GM12874 (cell line): ENCODE data around the gene TK2.

ENCODE experiments used
- TF ChIP-seq, protein P1 (sequence below): IDR thresholded peaks from 2 replicates; pipeline ENCODE4 v1.5.1; 2011; ENCODE audit warnings: low read depth, mild to moderate bottlenecking, control low read depth, low read length, moderate library complexity; ENCODE audit not compliant: insufficient read depth

Gene TK2

DNA sequence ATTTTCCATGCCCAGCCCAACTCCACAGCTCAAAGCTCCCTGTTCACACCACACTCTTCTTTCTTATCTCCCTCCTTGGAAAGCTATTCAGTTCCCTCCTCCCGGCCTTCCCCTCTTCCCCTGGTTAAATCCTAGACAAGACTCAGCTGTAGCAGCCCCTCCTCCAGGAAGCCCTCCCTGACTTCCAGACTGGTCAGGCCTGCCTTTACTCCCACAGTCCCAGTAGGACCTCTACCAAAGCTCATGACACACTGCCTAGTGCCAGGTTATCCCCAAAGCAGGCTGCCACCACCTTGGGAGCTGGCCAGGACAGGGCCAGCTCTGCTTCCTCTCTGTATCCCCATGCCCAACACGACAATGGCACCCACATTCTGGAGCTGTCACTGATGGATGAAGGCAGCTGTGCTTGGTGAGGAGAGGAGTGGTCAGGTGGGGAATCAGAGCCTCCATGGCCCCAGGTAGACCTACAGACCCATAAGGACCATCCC is 72.8 kb downstream of the TK2 start:
- TF ChIP-seq, protein P1, sequence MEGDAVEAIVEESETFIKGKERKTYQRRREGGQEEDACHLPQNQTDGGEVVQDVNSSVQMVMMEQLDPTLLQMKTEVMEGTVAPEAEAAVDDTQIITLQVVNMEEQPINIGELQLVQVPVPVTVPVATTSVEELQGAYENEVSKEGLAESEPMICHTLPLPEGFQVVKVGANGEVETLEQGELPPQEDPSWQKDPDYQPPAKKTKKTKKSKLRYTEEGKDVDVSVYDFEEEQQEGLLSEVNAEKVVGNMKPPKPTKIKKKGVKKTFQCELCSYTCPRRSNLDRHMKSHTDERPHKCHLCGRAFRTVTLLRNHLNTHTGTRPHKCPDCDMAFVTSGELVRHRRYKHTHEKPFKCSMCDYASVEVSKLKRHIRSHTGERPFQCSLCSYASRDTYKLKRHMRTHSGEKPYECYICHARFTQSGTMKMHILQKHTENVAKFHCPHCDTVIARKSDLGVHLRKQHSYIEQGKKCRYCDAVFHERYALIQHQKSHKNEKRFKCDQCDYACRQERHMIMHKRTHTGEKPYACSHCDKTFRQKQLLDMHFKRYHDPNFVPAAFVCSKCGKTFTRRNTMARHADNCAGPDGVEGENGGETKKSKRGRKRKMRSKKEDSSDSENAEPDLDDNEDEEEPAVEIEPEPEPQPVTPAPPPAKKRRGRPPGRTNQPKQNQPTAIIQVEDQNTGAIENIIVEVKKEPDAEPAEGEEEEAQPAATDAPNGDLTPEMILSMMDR, result no peak

DNA sequence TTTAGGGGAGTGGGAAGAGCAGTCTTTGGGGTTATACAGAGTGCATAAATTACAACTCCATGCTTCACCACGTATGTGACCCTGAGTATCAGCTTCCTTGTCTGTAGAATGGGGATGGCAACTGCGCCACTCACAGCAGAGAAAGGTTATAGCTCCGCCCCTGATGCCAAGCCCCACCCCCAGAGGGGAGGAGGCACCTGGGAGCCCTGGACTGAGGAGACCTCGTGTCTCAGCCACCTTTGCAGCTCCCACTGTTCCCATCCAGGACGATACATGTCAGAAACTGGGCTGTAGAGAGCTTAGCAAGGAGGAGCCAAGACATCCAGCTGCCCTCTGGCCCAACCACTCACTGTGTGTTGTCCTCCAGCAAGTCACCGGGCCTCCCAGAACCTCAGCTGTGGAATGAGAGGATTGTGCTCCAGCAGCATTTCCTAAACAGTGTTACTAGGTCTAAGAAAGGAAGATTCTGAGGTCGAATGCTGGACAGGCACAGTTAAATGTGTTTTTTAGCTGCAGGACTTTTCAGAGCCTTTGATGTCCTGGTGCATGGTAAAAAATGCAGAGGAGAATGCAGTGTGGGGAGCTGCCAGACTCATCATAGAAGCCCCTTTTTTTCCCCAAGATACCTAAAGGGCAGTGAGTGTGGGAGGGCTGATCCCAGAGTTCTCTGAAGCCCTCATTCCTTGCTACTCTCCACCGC is 73.4 kb downstream of the TK2 start:
- TF ChIP-seq, protein P1, result no peak

DNA sequence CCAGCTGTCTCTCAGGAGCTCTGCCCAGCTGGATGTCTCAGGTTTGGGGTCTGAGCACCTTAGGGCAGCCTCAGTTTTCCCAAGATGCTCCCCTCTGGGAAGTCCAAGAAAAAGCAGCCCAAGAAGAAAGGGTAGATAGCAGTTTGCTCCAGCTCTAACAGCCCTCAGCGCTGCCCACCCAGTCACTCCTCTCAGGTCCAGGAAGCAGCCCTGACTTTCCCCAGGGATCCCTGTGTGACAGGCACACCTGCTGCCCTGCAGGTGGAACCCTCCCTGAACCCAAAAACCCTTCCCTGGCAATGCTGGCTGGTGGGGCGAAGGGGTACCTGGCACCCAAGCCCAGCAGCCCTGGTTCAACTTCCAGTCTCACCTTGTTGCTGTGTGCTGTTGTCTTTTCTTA is 74.7 kb downstream of the TK2 start:
- TF ChIP-seq, protein P1, result no peak

DNA sequence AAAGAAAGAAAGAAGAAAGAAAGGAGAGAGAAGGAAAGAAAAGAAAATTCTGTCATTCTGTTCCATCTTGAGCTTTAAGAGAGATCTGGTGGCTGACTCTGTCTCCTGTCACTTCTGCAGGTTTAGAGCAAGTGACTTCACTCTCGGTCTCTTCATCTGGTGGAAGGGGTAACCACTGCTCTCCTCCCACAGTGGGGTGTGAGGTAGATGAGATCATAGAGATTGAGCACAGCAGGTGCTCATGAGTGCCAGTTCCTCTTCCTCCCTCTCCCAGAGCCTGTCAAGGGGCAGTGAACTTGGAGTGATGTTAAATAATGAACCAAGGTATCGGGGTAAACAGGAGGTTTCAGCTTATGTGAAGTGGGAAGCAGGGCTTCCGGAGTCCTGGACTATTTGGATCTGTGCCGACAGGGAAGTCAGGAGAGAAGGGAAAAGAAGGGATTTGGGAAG is 75.1 kb downstream of the TK2 start:
- TF ChIP-seq, protein P1, result no peak

DNA sequence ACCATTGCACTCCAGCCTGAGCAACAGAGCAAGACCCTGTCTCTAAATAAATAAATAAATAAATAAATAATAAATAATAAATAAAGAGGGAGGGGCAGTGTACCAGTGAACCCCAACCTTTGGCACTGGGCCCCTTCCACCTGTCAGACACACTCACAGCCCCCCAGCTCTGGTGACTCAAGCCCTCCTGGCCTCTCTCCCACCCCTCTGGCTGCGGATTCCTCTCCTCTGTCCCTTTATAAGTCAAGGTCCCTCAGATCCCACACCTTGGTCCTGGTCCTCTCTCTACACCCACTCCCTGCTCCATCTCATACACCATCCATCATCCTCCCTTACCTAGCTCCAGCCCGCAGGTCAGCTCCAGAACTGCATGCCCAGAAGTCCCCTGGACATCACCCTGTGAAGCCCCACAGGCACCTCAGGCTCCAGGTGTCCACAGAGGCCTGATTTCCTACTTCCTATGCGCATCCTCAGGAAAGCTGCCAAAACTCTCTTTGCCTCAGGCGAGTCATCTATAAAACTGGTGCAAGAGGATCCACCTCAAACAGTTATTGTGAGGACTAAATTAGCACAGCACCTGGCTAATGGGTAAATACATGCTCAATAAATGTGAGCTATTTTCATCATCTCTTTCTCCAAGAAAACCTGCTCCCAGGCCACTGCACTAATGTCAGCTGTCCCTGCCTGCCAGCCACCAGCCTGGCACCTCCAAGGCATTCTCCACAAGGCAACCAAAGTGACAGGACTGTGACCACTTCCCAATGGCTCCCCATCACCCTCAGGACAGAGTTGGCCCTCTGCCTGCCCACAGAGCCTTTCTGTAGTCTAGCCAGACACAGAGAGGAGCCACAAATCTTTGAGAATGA is 76.0 kb downstream of the TK2 start:
- TF ChIP-seq, protein P1, result no peak

DNA sequence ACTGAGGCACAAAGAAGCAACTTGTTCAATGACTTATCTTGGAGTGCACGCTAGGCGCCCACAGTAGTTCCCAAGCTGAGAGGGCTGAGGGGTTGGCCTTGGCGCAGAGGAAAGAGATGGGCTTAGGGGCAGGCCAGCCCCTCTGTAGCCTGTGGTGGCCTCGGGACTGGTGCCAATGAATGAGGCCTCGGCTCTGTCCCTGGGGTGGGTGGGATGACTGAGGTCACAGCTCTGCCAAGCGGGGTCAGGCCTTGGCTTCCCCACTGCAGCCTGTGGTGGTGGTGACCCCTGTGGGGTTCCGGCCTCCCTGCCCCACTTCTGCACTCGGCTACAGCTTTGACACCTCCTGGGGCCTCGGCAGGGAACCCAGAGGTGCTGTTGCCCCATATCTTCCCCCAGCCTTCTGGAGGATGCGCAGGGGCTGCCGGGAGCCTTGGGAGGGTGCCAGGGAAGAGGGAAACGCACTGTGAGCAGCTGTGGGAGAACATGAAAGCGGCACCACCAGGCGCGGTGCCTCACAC is 76.8 kb downstream of the TK2 start:
- TF ChIP-seq, protein P1, result no peak

DNA sequence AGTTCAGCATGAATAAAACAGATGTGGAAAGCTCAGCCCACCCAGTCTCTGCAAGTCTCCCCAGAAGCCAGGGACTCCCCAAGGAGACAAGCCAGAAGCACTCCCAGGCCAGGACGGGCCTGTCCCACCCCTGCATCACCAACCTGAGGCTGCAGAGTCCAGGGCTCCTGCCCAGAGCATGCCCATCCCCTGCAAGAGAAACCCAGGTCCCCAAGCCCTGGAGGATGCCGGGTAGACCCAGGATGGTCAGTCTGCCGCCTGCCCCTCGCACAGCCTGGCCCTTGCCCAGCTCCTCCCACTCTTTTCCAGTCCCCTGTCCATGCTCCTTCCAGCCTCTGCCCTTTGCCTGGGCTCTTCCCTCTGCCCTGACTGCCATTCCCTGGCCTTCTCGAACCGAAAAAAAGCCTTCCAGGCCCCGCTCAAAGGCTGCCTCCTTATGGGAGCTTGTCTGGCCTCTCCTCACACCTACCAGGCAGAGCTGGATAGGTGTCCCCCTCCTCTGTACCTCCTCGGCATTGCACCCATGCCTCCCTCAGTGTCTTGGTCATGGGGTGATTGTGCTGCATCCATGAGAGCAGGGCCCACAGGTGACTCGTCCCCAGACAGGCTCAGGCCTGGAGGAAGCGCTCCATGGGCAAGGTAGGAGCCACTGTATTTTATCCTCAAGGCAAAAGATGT is 78.1 kb downstream of the TK2 start:
- TF ChIP-seq, protein P1, result no peak
